ENCODE measurements around the gene MARCO.

Gene MARCO

DNA sequence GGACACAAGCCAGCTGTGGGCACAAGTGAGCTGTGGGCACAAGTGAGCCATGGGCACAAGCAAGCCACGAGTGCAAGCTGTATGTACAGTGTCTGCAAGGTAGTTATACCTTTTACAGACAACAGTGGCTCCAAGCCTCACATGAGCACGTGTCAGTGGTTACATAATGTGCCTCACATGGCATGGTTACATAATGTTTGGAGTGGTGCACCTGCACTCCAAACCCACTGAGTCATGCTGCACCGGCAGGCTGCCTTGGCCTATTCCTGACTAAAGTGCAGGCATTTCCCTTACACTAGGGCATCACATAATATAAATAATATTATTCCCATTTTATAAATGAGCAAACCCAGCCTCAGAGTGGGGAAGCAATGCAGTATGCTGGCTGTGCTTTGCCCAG is 62.6 kb downstream of the MARCO start:
- no peak for DNase-seq

DNA sequence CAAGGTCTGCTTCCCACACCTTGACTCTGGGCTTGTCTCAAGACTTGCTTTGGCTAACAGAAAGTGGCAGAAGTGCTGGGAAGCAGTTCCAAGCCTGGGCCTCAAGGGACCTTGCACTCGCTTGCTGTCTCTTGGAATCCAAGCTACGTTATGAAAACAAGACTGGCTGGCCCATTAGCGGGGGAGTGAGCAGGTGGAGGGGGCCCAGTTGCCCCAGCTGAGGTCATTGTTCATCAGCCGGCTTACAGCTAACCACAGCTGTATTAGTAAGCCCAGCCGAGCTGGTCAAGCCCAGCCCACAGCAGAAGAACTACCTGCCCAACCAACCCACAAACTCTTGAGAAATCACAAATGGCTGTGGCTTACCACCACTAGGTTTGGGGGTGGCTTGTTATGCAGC is 63.1 kb downstream of the MARCO start:
- DNase-seq, result no peak

DNA sequence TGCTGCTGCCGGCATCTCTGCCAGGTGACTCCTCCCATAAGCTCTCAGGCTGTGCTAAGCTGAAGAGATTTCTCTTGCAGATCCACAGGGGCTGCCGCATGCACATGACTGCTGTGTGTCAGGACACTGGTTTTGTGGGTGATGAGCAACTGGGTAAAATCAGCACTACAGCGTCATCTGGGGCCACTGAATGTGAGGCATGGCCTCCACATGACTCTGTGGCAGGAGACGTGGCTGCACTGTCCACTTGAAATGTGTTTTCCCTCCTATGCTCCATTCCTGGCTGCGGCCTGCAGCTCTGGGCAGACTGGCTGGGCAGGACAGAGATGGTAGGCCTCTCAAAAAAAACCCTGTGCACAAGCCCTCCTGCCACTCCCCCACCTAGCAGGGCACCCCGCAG is 63.6 kb downstream of the MARCO start:
- DNase-seq, result no peak

DNA sequence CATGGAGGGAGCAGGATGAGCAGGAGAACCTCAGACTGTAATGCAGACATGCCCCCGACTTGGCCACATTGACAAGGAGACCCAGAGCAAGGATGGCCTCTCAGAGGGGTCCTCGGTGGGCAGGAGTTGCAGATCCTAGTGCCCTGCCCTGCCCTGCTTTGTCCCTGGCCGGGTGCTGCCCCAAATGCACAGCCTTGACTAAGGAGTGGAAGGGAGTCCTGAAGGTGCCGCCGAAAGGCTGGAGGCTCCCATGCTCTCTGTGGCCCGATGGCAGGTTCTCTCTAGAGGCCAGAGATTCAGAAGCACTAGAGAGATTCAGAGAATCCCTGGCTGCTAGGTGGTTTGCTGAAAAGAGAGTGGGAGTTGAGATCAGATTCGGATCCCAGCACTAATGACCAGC is 64.4 kb downstream of the MARCO start:
- no peak for DNase-seq

DNA sequence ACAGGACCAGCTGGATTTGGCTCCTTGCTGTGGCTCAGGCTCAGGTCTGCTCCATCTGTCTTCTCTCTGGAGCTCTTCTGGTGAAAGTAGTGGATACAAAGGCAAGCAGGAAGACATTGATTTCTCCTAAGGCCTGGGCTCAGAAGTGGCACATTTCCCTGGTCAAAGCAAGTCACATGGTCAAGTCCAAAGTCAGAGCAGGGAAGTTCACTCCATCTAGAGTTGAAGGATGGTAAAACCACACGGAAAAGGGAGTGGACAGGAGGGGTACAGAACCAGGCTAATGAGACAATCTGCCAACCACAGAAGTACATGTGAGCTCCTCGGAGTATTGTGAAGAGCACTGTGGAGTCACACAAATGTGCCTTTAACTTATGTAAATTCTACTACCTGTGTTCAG is 66.1 kb downstream of the MARCO start:
- DNase-seq, result no peak

DNA sequence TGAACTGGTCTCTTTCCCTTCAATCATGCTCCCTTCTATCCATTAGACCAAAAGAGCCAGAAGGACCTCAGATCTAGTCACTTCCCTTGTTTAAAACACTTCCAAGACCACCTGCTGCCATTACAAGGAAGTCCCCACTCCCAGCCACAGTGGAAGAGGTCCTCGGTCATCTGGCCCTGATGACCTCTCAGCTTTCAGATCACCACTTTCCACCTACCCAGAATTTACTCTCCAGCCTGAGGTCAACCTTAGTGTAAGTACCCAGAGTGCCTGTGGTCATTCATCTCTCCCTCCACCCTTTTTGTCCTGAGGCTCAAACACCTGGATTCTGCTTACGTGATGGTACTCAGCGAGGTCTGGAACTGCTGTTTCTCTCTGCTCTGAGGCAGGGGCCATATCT is 67.1 kb downstream of the MARCO start:
- no peak for DNase-seq

DNA sequence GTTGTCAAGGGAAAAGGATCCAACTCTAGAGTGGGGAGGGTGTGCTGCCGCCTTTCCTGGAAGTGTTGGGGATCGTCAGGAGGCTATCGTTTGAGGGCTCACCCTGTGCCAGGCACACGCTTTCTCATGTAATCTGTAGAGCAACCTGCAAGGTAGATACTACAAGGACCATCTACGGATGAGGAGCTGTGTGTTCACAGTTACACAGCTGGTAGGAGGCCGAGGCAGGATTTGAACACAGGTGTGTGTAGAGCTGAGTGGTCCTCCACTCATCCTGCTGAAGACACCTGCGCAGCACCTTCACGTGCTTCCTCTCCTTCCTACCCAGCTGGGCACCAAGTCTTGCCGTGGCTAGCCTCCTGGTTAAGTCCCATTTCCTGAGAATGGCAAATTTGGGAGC is 68.3 kb downstream of the MARCO start:
- no peak for DNase-seq

DNA sequence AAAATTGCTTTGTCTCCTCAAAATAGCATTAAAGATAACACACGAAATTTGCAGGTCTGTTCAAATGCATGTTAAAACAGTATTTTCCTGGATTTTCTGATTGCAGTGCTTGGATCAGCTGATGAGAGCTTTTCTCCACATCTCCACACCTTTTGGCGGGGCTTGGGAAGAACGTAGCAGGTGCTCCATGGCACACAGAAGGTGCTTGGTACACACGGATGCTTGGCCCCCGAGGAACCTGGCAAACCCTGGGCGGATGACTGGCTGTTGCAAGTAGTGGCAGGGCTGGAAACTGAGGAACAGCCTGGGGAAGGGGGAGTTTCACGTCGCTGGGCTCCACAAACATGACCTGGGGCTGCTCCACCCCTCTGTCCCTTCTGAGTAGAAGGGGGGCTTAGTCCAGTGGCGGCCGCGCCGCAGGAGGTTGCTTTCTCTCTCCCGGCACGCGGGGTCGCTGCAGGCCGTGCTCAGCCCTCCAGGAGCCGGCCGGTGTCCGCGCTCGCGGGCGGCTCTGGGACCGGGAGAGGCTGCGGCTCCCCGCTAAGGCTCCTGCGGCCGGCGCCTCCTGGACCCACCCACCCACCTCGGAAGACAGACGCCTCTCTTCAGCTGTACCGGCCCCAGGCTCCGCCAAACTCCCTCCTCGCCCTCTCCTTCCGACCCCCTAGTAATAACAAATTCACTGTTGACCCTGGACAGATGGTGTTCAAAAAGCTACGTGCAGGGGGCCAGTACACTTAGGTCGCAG is 69.3 kb downstream of the MARCO start:
- DNase-seq, result peak in 28 of 56 donors; percentile 2 to 57 (median 14)

DNA sequence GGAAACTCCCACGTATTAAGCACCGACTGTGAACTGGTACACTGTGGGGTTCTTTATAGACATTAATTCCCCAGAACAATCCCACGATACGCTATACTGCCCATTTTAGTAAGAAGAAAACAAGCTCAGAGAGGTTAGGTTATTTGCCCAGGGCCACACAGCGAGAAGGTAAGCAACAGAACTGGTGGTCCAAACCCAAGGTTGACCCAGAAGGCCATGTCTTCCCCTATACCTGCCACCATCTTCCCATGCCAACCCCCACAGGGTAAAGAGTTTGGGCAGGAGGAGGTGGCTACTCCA is 69.9 kb downstream of the MARCO start:
- DNase-seq, result no peak

DNA sequence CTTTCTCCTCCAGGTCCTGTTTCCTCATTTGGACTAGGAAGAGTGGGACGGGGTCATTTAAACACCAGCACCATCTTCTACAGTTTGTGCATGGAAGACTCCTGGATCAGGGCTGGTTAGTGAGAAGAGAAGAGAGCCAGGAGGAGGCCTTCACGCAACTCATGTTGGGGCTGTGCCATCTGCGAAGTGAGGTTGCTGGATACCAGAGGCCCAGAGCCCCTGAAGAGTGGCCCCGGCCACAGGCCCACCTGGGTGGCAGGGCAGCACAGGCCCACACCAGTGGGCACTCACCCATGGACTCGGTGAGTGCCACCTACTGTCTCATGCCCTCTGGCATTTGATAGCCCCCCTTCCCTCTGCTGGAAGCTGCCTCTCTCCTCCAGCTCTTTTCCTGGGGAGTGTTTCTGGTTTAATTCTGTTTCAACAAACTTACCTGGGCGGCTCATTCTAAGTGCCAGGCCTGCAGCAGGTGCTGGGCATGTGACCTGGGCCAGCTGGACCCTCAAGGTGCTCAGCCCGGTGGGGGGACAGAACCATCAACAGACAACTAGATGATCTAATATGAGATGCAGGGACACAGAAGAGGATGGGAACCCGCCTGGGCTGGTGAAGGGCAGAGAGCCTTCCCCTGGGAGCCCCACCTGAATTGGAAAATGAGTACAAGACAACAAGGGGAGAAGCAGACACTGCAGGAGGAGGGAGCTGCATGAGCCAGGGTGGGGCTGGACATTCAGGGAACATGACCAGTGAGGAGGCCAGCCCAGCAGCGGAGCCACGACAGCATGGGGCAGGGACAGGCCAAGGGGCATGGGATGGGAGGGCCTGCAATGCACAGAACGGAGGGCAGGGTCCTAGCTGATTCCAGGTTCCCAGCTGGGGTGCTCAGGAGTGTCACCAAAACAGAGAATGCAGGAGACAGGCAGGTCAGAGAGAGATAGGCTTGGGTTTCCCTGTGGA is 70.6 kb downstream of the MARCO start:
- DNase-seq, result no peak

DNA sequence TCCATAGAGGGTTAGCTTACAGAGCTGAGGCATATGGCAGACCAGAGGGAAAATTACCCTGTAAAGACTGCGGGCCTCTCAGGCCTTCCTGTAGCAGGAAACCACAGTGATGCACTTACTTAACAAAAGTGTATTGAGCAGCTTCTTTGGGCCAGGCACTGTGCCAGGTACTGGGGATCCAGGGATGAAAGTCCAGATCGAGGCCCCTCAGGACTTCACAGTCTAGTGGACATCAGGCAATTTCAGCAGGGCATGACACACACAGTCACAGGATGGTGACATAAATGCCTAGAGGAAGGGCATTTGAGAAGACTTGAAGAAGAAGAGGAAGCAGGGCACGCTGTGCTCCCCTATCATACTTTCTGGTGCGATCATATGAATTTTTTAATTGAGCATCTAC is 71.7 kb downstream of the MARCO start:
- no peak for DNase-seq

DNA sequence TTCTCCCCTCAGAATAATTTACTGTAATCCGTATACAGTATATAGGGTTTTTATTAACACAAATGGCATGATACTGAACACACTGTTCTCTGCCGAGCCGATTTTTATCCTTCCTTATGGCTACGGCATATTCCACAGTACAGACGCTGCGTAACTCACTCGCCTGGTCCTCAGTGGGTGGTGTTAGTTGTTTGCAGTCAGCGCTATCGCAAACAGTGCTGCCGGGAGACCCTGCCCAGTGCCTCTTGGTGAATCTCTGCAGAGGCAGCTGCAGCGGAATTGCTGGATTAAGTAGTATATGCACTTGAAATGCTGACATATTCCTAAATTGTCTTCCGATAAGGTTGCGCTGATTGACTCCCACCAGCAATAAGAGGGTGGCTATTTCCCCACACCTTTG is 73.9 kb downstream of the MARCO start:
- no peak for DNase-seq

DNA sequence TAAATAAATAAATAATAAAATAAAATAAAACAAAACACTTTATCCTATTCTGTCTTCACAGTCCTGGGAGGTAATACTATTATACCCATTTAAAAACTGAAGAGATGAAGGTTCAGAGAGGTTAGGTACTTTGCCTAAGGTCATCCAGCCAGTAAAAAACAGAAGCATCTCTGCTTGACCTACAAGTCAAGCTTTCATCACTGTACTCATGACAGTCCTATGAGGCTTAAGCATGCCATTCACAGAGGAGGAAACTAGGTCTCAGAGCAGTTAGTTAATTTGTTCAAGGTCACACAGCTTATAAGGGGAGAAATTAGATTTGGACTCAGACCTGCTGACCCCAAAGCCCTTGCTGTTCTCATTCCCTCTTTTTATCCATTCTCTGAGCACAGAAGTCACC is 77.5 kb downstream of the MARCO start:
- no peak for DNase-seq

DNA sequence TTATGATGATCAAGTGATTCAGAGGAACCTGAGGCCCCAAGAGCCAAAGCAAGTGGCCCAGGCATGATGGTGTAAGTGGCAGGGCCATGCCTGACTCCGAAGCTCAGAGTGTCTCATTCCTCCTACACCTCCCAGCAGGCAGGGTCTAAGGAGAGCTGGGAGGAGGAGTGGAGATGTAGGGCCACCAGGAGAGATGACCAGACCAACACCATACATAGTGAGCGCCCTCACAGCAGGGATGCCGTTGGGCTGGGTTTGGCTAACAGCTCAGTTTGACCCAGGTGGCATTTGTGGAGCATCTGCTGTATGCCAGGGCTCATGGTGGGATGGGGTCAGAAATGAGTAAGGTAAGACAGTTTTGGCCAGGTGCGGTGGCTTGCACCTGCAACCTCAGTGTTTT is 80.7 kb downstream of the MARCO start:
- no peak for DNase-seq

DNA sequence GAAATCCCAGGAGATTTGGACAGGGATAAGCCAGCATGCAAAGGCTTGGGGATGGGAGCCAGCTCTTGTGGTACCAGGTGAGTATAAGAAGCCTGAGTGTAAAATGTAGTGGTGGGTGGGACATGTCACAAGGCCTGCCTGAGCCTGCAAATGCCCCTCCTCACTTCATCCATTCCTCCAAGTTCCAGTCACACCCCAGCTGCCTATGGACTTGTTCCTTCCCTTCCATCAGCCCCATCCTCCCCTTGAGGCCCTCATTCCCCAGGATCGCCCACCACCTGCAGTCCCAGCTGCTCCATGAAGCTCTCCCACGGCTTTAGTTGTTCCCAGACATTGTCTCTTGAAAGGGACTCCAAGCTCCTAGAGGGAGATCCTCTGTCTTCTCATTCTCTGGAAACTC is 81.5 kb downstream of the MARCO start:
- no peak for DNase-seq

DNA sequence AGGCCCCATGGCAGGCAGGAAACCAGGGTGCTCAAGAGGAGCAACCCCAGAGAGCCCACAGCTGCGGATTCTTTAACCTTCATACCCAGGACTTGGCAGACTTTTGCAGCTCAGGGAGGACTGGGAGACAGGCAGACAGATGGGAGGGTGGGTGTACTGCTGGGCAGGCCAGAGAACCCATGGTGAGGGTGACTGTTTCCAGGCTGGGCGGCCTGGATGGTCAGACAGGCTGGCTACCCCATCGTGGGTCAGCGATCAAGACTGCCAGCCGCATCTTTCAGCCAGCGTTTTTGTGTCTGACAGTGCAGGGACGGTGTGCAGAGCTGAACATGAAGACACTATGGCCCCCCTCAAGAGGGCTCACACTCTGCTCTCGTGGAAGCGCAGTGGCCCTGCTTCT is 82.2 kb downstream of the MARCO start:
- DNase-seq, result no peak

DNA sequence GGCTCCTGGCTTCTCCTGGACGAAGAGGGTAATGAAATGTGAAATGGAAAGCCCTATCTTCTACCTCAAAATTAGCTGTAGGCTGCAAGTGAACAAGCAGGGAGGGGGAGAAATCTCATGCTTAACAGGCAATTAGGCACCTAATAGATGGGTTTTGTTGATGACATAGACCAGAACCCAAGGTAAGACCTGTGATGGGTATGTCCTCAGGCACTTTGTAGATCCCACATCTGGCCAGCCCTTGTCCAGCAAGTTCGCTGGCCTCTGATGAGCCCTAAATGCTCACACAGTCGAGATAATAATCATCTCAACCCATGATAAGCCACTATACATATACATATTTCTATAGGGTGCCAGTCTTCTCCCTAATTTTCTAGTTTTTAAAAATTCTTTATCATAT is 82.6 kb downstream of the MARCO start:
- no peak for DNase-seq

DNA sequence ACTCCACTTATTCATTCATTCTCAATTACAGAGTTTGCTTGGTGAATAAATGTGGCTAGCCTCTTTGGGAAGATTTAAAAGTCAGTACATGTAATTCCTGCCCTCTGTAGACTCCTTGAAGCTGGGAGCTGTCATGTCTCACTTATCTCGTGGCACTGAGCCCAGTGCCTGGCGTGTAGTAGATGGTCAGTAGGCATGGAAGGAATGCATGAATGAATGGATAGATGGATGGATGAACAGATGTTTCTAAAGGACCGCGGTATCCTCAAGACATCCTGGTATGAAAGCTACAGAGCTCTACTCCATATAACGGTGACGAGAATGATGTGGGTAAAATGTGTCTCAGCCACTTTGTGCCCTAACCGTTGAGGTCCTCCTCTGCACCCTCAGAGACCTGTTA is 83.0 kb downstream of the MARCO start:
- DNase-seq, result no peak

DNA sequence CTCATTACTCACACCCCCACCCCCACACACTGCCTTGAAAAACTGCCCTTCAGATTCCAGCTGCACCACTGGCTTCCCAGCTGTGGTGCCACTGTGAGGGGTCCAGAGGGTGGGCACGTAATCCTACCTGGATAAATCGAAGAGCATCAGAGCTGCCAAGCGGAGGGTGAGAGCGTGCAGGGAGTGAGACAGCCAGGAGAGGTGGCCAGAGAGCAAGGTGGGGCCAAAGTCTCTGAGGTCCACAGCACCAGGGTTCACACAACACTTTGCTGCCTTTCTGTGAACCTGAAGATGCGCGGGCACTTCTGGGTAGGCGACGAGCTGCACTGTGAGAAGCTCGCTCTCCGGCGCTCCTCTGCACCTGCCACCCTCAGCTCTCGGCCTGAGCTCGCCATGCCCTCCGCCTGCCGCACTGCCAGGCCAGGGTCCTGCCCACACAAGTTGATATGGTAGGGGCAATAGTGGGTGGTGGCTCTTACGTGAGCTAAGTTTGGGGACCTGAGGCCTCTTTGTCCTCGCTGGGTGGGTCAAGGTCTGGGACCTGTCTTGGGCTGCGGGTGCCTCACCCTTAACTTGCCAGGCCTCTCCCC is 83.9 kb downstream of the MARCO start:
- DNase-seq, result no peak

DNA sequence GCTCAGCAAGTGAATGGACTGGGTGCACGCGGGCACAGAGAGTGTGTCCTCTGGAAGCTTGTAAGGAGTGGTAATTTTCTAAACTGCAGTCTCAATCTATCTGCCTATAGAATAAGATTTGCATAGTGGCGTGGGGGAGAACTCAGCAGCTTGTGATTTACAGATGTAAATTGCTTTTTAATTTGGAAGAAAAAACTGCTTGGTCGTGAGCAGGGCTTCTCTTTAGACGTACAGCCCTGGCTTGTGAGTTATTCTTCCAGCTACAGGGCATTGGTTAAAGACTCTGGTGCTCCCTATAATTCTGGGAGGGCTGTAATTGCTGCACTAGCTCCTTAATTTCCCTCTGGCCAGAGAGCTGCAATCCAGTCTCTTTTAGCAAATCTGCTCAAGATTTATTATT is 84.9 kb downstream of the MARCO start:
- no peak for DNase-seq

DNA sequence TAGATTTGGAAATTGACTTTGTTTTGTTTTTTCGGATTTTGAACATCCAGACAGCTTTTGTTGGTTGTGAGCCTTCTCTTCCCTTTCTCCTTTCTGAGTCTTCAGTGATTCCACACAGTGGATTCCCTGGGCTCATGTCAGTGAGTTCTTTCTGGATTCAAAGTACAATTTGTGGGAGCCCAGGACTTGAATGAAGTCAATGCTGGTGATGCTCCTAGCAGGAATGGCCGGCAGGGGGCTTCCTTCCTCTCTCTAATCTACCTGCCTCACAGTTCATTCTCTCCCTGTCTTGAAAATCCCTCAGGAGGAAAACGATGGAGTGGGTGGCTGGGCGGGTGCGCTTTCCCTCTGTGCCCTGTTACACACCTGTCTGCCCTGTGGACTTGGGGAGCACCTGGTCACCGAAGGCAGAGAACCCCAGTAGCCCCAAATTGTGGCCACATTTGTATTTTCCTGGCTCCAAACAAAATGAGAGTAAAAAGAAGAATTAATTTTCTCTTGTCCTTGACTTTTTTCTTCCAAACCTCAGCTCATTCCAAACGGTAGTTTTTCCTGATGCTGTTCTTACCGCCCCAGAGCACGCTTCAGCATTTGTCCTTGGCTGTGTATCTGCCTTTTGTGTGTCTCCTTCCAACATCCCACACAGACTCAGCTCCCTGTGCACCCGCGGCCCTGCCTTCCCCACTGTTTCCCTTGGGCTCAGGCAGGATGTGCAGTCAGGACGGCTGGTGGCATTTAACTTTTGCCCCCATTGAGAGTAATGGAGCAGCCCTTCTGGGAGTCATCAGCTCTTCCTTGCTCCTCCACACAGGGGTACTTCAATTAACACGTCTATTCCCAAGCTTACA is 86.6 kb downstream of the MARCO start:
- peak in 3 of 56 donors; percentile 10 to 26 (median 14) for DNase-seq

DNA sequence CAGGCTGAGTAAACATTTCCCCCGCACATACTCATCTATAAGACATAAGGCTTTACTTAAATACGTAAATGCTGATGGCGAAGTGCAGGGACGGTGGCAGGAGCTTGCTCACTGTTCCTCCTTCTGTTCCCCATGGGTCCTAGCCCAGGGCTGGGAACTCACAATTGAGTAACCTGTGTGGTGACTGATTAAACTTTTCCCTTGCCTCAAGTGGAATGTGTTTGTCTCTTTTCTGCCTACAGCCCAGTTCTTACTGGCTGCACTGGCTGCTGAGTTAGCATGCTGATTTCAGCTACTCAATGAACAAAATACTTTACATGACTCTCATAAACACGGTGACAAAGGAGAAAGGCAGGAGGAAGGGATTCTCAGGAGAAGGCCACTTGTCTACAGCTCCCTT is 87.3 kb downstream of the MARCO start:
- DNase-seq, result no peak

Data from nucleus accumbens (tissue), 56 donors.